HUES6 (cell line): ENCODE results near the gene CANT1.

Source experiments
- H3K27ac ChIP-seq: 2 replicates; pipeline ENCODE4 v1.7.0; 2013; ENCODE audit warnings: low read depth, mild to moderate bottlenecking, low read length, inconsistent platforms
- H3K27me3 ChIP-seq: 2 replicates; pipeline ENCODE4 v1.6.1; 2013; ENCODE audit warnings: low read length; ENCODE audit not compliant: control insufficient read depth, insufficient read depth
- H3K36me3 ChIP-seq: 2 replicates; pipeline ENCODE4 v1.6.1; 2013; ENCODE audit warnings: low read length; ENCODE audit not compliant: control insufficient read depth, insufficient read depth
- H3K4me1 ChIP-seq: 2 replicates; pipeline ENCODE4 v1.6.1; 2013; ENCODE audit warnings: low read length; ENCODE audit not compliant: control insufficient read depth, insufficient read depth
- H3K4me3 ChIP-seq: 2 replicates; pipeline ENCODE4 v1.5.1; 2013; ENCODE audit warnings: low read depth, low read length
- H3K9ac ChIP-seq: one replicate; pipeline ENCODE4 v1.6.1; 2013; ENCODE audit warnings: mild to moderate bottlenecking, low read length
- H3K9me3 ChIP-seq: 2 replicates; pipeline ENCODE4 v1.6.1; 2013; ENCODE audit warnings: low read depth, low read length; ENCODE audit not compliant: control insufficient read depth, insufficient read depth

CANT1 gene

DNA sequence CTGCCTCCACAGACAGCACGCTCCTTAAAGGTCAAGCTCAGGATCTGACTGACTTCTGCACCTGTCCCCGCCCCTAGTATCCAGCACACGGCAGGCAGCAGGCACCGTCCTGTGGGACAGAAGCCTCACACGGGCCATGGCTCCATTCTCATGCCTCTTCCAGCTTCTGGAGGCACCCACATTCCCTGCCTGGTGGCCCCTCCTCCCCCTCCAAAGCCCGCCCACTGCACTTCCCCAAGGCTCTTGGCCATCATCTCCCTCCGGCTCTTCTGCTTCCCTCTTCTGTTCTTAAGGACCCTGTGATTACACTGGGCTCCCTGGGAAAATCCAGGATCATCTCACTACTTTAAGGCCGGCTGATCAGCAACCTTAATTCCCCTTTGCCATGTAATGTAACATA is 3.5 kb downstream of the CANT1 start:
- H3K36me3 ChIP-seq: peaks cover 5% of the 10 kb centered on the region; the same call in 1 of the 2 replicates
- peaks cover 14% of the 10 kb centered on the region for H3K4me1 ChIP-seq
- H3K9ac ChIP-seq: no peak overlapping the region
- H3K27me3 ChIP-seq: peaks cover 68% of the 10 kb centered on the region
- H3K9me3 ChIP-seq: no peaks in the 10 kb centered on the region
- no peak overlapping the region for H3K4me3 ChIP-seq
- no peak overlapping the region for H3K27ac ChIP-seq

DNA sequence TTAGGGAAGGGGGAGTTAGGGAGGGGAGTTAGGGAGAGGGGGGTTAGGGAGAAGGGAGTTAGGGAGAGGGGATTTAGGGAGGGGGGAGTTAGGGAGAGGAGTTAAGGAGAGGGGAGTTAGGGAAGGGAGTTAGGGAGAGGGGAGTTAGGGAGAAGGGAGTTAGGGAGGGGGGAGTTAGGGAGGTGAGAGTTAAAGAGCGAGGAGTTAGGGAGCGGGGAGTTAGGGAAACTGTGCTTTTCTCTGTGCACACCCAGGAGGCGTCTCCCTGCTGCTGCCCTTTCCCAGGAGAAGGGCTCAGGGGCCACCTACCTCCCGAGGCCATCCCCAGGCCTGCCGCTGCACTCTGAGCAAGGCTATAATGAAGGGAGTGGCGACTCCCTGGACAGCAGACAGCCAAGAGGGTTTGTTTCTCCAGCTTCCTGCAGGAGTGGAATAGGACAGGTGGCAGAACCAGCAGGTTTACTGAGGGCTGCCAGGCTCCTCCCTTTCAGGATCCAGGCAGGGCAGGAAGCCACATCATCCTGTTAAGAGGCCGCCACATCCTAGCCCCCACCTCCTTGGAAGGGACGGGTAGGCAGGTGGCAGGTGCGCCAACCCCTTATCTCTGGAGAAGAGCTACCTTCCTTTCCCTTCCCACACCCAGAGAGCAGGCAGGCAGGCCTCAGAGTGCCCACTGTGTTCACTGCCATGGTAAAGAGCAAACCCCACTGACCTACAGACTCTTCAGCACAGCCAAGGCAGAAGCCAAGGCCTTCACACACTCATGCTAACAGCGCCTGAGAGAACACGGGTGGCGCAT is 4.3 kb downstream of the CANT1 start:
- H3K27ac ChIP-seq: no peak overlapping the region
- peaks cover 14% of the 10 kb centered on the region for H3K4me1 ChIP-seq
- H3K4me3 ChIP-seq: no peak overlapping the region

DNA sequence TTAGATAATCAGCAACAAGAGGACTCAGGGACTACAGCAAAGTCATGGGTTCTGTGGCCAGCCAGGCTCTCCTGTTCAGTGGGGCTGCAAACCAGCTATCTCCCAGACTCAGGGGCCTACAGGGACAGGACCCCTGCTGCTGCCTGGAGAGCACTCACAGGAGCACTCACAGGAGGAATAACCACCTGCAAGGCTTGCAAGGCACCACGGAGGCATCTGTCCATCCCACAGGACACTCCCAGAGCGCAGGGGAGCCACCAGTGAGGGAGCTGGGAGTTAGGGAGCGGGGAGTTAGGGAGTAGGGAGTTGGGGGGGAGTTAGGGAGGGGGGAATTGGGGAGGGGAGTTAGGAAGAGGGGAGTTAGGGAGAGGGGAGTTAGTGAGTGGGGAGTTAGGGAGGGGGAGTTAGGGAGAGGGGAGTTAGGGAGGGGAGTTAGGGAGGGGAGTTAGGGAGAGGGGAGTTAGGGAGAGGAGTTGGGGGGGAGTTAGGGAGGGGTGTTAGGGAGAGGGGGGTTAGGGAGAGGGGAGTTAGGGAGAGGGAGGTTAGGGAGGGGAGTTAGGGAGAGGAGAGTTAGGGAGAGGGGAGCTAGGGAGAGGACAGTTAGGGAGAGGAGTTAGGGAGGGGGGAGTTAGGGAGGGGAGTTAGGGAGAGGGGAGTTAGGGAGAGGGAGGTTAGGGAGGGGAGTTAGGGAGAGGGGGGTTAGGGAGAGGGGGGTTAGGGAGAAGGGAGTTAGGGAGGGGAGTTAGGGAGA is 5.7 kb downstream of the CANT1 start:
- Histone ChIP-seq H3K4me1 (peaks cover 5% of the 10 kb centered on the region), H3K27ac (no peak overlapping the region), H3K9me3 (no peaks in the 10 kb centered on the region), H3K9ac (no peak overlapping the region), H3K4me3 (no peak overlapping the region), H3K27me3 (peaks cover 76% of the 10 kb centered on the region), H3K36me3 (peaks cover 6% of the 10 kb centered on the region; the same call in 1 of the 2 replicates)

More for the DNA sequence above, 4.3 kb downstream of the CANT1 start:
- H3K9me3 ChIP-seq: no peaks in the 10 kb centered on the region
- peaks cover 76% of the 10 kb centered on the region for H3K27me3 ChIP-seq
- peaks cover 5% of the 10 kb centered on the region; the same call in 1 of the 2 replicates for H3K36me3 ChIP-seq
- H3K9ac ChIP-seq: no peak overlapping the region

DNA sequence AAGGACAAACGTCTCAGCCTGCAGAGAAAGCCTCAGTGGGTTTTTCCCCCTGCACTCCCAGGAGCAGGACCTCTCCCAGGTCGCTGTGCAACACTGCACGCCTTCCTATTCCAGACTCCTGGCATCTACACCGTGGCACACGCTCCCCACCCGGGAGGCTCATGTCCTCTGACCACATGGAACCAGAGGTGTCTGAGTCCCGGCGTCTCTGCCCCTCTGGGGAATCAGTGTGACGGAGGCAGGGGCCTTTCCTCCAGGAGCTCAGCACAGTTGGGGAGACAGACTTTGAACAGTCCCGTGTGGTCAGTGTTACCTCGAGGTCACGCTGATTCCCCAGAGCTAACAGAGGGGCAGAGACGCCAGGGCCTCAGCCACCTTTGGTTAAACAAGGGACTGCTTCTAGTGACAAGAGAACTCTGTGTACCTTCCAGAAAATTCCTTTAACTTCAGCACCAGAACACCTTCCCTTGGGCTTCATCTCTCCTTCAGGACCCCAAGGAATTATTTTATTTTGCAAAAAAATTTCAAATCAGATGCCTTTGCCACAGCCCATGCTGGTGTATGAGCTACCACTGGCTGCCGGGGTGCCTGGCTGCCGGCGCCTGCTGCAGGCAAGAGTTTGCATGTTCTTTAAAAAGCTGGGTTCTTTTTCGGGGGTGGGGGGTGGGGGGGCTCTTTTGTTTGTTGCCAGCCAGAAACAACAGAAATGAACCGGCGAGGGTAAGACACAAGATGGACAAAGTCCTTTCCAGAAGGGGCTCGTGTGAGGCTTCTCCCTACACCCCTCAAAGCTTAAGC is 6.6 kb downstream of the CANT1 start:
- peaks cover 68% of the 10 kb centered on the region for H3K27me3 ChIP-seq
- no peak overlapping the region for H3K27ac ChIP-seq
- H3K9ac ChIP-seq: no peak overlapping the region
- no peaks in the 10 kb centered on the region; the same call in 1 of the 2 replicates for H3K4me1 ChIP-seq
- H3K9me3 ChIP-seq: no peaks in the 10 kb centered on the region
- H3K4me3 ChIP-seq: no peak overlapping the region
- H3K36me3 ChIP-seq: peaks cover 8% of the 10 kb centered on the region; the same call in 1 of the 2 replicates

DNA sequence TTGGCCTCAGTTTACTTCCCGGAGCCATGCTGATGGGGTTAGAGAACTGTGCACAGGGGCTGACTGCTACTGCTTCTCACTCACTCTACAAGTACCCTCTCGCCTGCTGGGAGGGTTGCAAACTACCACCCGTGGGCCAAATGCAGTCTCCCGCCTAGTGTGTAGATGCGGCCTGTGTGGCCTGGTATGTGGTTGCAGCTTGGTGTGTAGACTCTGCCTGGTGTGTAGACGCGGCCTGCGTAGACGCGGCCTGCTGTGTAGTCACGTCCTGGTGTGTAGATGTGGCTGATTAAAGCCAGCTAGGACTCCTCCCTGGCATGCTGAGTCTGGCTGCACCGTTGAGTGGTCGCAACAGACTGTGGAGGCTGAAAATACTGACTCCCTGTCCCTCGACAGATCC is 7.3 kb downstream of the CANT1 start:
- Histone ChIP-seq H3K9me3 (no peaks in the 10 kb centered on the region), H3K27me3 (peaks cover 64% of the 10 kb centered on the region), H3K36me3 (peaks cover 9% of the 10 kb centered on the region; the same call in 1 of the 2 replicates), H3K9ac (no peak overlapping the region), H3K27ac (no peak overlapping the region), H3K4me1 (no peaks in the 10 kb centered on the region), H3K4me3 (no peak overlapping the region)

DNA sequence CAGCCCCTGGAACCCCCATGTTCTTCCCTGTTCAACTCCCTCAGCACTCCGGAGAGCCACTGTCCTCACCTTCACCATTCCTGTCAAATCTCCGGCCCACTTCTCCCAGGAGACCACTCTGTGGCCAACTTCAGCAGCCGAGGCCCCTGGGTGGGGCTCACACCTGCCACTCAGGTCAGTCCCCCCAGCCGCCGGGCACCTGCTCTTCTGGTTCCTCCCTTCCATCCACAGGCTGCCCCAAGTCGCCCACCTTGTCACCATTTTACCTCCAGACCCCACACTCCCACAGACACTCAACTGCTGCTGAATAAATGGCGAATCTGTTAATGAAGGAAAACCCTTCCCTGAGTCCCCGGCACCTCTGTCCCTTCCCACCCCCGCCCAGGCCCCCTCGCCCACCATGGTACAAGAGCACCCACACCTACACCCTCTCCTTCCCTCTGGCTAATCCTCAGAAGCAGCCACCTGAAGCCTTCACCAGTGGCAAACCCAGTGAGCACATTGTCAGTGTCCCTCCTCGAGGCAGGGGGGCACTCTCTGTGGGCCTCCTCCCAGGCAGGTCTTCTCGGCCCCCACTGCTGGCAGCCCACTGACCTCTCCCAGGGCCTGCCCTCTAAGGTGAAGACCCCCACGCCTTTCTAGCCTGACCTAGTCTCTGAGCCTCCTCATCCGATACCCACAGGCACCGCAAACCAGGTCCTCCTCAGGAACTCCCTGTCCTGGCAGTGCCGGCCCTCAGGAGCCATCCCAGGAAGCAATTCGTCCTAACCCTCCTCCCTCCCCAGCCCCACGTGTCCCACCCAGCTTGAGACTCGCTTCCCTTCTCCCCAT is 8.2 kb downstream of the CANT1 start:
- Histone ChIP-seq H3K9ac (no peak overlapping the region), H3K4me3 (no peak overlapping the region), H3K9me3 (no peaks in the 10 kb centered on the region), H3K27ac (no peak overlapping the region), H3K4me1 (no peaks in the 10 kb centered on the region), H3K27me3 (peaks cover 55% of the 10 kb centered on the region), H3K36me3 (peaks cover 18% of the 10 kb centered on the region)

DNA sequence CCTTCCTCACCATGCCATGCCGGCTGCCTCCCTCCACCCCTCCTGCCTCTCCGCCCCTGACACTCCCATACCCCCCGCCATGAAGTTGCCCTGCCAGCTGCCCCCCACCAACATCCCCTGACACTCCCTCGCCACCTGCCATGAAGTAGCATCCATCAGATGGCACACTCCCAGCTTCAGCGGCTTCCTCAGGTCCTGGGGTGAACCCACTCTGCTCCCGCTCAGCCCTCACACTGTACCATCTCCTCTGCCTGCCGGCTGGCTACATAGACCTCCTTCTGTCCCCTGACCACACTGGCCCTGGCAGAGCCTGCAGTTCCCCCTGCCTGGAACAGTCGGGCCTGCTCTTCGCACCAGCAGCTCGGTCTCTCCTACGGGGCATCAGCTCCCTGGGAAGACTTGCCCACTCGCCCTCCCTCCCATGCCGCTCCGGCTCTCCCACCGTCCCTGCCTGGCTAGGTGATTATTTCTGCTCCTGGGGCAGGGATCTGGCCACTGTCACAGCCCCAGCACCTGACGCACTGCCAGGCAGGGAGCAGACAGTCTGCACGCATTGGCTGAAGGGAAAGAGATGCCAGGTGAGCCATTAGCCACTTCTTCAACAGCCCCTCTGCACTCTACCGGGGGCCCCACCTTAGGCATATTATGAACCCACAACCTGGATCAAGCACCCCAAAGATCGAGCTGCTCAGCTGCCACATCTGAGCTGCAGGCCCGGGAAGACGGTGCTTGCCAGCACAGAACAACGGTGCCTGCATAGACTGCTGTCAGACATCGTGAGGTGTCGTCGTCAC is 9.0 kb downstream of the CANT1 start:
- H3K9ac ChIP-seq: no peak overlapping the region
- no peak overlapping the region for H3K4me3 ChIP-seq
- H3K36me3 ChIP-seq: peaks cover 26% of the 10 kb centered on the region
- no peaks in the 10 kb centered on the region for H3K4me1 ChIP-seq
- H3K27ac ChIP-seq: no peak overlapping the region
- H3K27me3 ChIP-seq: peaks cover 47% of the 10 kb centered on the region
- no peaks in the 10 kb centered on the region for H3K9me3 ChIP-seq

DNA sequence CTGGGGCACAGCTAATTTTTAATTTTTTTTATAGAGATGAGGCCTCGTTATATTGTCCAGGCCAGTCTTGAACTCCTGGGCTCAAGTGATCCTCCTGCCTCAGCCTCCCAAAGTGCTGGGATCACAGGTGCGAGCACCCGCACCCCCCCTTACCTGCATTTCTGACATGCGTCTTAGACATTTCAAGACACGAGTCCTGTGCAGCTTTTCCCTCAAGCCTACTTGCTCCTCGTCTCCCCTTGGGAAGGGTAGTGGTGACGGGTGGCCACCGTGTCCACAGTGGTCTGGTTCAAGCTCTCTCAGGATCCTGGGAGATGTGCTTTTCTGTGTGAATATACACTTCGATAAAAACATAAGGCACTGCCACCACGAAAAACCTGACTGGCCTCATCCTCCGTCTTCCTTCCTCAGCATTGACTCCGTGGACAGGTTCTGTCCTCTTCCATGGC is 9.6 kb downstream of the CANT1 start:
- Histone ChIP-seq H3K27me3 (peaks cover 42% of the 10 kb centered on the region), H3K4me3 (no peak overlapping the region), H3K27ac (no peak overlapping the region), H3K36me3 (peaks cover 30% of the 10 kb centered on the region), H3K4me1 (no peaks in the 10 kb centered on the region), H3K9ac (no peak overlapping the region), H3K9me3 (no peaks in the 10 kb centered on the region)

DNA sequence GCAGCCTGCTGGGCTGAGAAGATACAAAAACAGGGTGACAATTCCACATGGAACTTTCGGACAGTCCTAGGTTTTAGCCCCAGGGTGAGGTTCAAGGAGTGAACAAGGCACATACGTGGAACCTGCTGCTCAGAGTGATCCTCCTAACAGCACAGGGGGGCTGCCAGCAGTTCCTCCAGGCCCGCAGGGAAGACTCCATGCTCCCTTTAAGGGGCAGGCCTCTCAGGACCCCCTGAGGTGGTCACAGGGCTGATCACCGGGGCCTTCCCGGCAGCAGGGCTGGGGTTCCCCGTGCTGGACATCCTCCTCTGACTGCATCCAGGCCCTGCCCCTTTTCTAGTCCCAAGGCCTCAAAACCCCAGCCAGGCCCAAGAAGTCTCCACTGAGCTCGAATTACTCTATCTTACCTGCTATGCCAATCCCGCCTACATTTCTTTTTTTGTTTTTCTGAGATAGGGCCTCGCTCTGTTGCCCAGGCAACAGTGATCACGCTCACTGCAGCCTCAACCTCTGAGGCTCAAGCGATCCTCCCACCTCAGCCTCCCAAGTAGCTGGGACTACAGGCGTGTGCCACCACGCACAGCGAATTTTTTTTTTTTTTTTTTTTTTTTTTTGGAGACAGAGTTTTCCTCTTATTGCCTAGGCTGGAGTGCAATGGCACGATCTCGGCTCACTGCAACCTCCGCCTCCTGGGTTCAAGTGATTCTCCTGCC is 10.4 kb downstream of the CANT1 start:
- H3K9ac ChIP-seq: no peak overlapping the region
- peaks cover 38% of the 10 kb centered on the region for H3K36me3 ChIP-seq
- H3K27ac ChIP-seq: no peak overlapping the region
- no peaks in the 10 kb centered on the region for H3K9me3 ChIP-seq
- no peak overlapping the region for H3K4me3 ChIP-seq
- peaks cover 42% of the 10 kb centered on the region for H3K27me3 ChIP-seq
- no peaks in the 10 kb centered on the region for H3K4me1 ChIP-seq
